ENCODE data around the gene WNT2.

DNA sequence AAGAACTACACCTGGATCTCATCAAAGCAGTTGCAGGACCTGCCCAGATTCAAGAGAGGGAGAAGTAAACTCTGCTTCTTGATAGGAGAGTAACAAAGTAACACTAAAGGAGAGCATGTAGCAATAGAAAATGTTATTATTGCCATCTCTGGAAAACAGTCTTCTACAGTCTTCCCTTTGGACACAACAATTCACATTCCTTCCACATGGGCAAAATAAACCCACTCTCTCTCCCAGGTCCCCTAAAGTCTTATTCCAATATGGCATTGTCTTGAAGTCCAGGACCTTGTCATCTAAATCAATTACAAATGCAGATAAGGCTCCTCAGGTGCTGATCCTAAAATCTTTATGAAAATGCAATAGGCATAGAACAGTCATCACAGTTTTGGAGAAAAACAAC lies 10.3 kb upstream of the WNT2 start:
- TF ChIP-seq CTCF (IDR thresholded peaks at IDR 0.05) (no peak), POLR2AphosphoS5 (IDR thresholded peaks at IDR 0.05) (no peak)

All from breast epithelium (tissue), 3 donors.